Measurements from ENCODE around the gene DENND1B.
"Not testable (repeated sequence)": the region's sequence is repeated elsewhere in the genome, so short reads cannot be mapped to it uniquely, and the experiment has no call there.

The DENND1B gene

GRCh38 chr1:197743578-197743977 is 31.7 kb downstream of the DENND1B start:
- no peak for DNase-seq (ENCODE audit: low spot score)

GRCh38 chr1:197740992-197741391 is 34.3 kb downstream of the DENND1B start:
- DNase-seq (ENCODE audit: low spot score): no peak

GRCh38 chr1:197738927-197739326 is 36.4 kb downstream of the DENND1B start:
- no peak for DNase-seq (ENCODE audit: low spot score)

- DNase-seq (ENCODE audit: low spot score): no peak
Measured at GRCh38 chr1:197737916-197738315, 37.4 kb downstream of the DENND1B start.

GRCh38 chr1:197736685-197737084 is 38.6 kb downstream of the DENND1B start:
- DNase-seq (ENCODE audit: low spot score): no peak

- no peak for DNase-seq (ENCODE audit: low spot score)
Measured at GRCh38 chr1:197735461-197735860, 39.8 kb downstream of the DENND1B start.

GRCh38 chr1:197733324-197733723 is 42.0 kb downstream of the DENND1B start:
- DNase-seq (ENCODE audit: low spot score): no peak

GRCh38 chr1:197732187-197732586 is 43.1 kb downstream of the DENND1B start:
- DNase-seq (ENCODE audit: low spot score): no peak

GRCh38 chr1:197731449-197731848 is 43.8 kb downstream of the DENND1B start:
- no peak for DNase-seq (ENCODE audit: low spot score)

GRCh38 chr1:197725976-197726375 is 49.3 kb downstream of the DENND1B start:
- no peak for DNase-seq (ENCODE audit: low spot score)

- no peak for DNase-seq (ENCODE audit: low spot score)
Measured at GRCh38 chr1:197725044-197725443, 50.2 kb downstream of the DENND1B start.

- no peak for DNase-seq (ENCODE audit: low spot score)
Measured at GRCh38 chr1:197715806-197716205, 59.5 kb downstream of the DENND1B start.

- DNase-seq (ENCODE audit: low spot score): no peak
Measured at GRCh38 chr1:197706601-197707000, 68.7 kb downstream of the DENND1B start.

- DNase-seq (ENCODE audit: low spot score): no peak
Measured at GRCh38 chr1:197705941-197706340, 69.3 kb downstream of the DENND1B start.

- DNase-seq (ENCODE audit: low spot score): not testable (repeated sequence)
Measured at GRCh38 chr1:197700688-197701087, 74.6 kb downstream of the DENND1B start.

- DNase-seq (ENCODE audit: low spot score): peak; percentile 16
Measured at GRCh38 chr1:197696372-197696771, 78.9 kb downstream of the DENND1B start.

GRCh38 chr1:197695961-197696360 is 79.3 kb downstream of the DENND1B start:
- DNase-seq (ENCODE audit: low spot score): no peak

GRCh38 chr1:197692965-197693364 is 82.3 kb downstream of the DENND1B start:
- no peak for DNase-seq (ENCODE audit: low spot score)

GRCh38 chr1:197691816-197692215 is 83.5 kb downstream of the DENND1B start:
- no peak for DNase-seq (ENCODE audit: low spot score)

GRCh38 chr1:197690074-197690473 is 85.2 kb downstream of the DENND1B start:
- DNase-seq (ENCODE audit: low spot score): no peak

- DNase-seq (ENCODE audit: low spot score): no peak
Measured at GRCh38 chr1:197688233-197688632, 87.0 kb downstream of the DENND1B start.

GRCh38 chr1:197686702-197687355 is 88.5 kb downstream of the DENND1B start:
- DNase-seq (ENCODE audit: low spot score): no peak

- DNase-seq (ENCODE audit: low spot score): no peak
Measured at GRCh38 chr1:197686231-197686630, 89.0 kb downstream of the DENND1B start.

- DNase-seq (ENCODE audit: low spot score): no peak
Measured at GRCh38 chr1:197685785-197686184, 89.5 kb downstream of the DENND1B start.
